ENCODE data around the gene TRAK1. TPM values are rescaled to one million over a fixed set of nuclear protein-coding genes. Genes with fewer than 3 reads are reported as not detected.

TRAK1 gene
- total and polyA plus RNA-seq, 7 experiments from 2014 or later, result 4.8 to 30.4 (median 13.9) TPM

DNA sequence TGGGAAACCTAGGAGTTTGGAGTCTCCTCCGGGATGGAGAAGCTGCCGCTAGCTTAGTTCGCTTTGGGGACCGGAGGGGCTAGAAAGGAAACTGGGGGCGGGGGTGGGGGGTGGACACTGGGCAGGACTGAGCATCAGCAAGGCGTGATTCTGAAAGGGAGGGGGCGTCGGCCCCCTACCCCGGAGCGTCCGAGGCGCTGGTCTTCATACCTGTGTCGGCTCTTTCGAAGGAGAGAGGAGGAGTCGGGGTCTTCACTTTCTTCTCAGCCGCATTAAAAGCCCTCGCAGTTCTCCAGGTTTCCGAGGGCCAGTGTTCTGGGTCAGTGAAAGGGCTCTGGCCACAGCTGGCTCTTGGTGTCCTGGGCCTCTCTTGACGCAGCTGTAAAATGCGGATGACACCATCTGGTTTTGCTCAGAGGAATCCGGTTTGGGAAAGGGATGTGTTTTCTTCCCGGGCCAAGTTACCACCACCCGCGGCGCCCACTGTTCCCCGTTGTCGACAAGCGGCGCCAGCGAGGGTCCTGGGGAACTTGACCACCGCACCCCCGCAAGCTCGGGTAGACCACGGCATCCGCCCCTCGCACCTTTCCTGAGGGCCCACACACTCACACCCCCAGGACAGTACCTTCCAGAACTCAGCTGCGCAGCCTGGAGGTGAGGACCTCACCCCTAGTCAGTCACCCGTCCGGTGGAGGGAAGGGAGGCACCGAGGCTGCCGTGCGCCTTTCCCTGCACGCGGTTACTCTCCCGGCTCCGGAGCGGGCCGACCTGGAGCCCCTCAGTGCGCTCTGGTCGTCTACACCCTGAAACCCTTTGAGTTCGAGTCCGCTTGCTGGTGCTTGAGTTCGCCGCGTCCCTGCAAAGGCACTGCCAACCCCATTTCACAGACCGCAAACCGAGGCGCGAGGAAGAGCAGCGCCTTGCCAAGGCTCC is 174.2 kb downstream of the TRAK1 start:
- Mint-ChIP-seq H3K27me3 (peaks cover 54 to 81% (median 76%) of the 10 kb centered on the region in 5 donors), H3K27ac (no peak overlapping the region), H3K36me3 (peaks cover 0 to 1% (median 0%) of the 10 kb centered on the region in 5 donors), H3K4me3 (peak overlapping the region in 3 of 10 donors; percentile 10 to 75 (median 56)), H3K9me3 (peaks cover 0 to 10% (median under 1%) of the 10 kb centered on the region in 11 donors), H3K4me1 (peaks cover 2 to 19% (median 13%) of the 10 kb centered on the region in 7 donors)
- peaks cover 0 to 7% of the 10 kb centered on the region in 2 donors for H3K4me1 ChIP-seq (ENCODE audit: control insufficient read depth in 2 of 2, insufficient read depth in 2 of 2, low read length in 2 of 2)
- H3K4me3 ChIP-seq (ENCODE audit: low read length), result no peak overlapping the region
- intact Hi-C loops (cut with micrococcal nuclease), result no loop called here
- H3K27me3 ChIP-seq (ENCODE audit: control insufficient read depth in 2 of 2, insufficient read depth in 2 of 2, low read length in 2 of 2), result peaks cover 0 to 15% of the 10 kb centered on the region in 2 donors
- ATAC-seq (no peak), DNase-seq (no peak)
- H3K9me3 ChIP-seq (ENCODE audit: control insufficient read depth in 2 of 3, low read length in 3 of 3), result no peaks in the 10 kb centered on the region
- H3K36me3 ChIP-seq (ENCODE audit: control insufficient read depth in 2 of 3, insufficient read depth in 3 of 3, low read length in 3 of 3), result no peaks in the 10 kb centered on the region
- no peak overlapping the region for H3K27ac ChIP-seq (ENCODE audit: low read depth, low read length)
- ChIA-PET CTCF (no interaction called here), POLR2A (no interaction called here)

DNA sequence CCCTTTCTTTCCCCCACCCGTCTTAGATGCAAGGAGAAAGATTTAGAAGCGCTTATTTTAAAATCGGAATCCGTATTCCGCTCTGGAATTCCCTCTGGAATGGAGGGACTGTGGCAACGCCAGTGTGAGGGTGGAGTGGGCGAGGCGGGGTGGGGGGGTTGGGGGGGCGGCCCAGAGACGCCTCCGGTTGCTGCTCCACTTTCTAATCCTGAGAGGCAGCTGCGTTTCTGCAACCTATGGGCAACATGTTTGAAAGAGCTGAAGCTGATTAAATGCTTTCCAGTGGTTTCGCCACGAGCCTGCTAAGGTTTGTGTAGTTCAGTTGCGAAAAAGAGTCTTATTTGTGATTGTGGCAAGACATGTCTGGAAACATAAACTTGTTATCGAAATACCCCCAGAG is 174.9 kb downstream of the TRAK1 start, which contains the start of gene CCK:
TSS of gene CCK (minus strand) at position 101 of the 400 bp plus-strand sequence. CDS start 2,555 bp downstream, outside the sequence.
- intact Hi-C loops (cut with micrococcal nuclease), result no loop called here
- no peak within 1 kb of the TSS for H3K4me3 ChIP-seq (ENCODE audit: low read length)
- ATAC-seq (no peak), DNase-seq (no peak)
- Mint-ChIP-seq H3K9me3 (peaks cover 0 to 18% (median 6%) of the 10 kb centered on the region in 11 donors), H3K4me1 (peaks cover 2 to 19% (median 13%) of the 10 kb centered on the region in 7 donors), H3K36me3 (peaks cover 0 to 7% (median 0%) of the 10 kb centered on the region in 5 donors), H3K4me3 (peak within 1 kb of the TSS in 3 of 10 donors; percentile 10 to 75 (median 27)), H3K27ac (peak within 1 kb of the TSS in 1 of 9 donors; percentile 48), H3K27me3 (peaks cover 52 to 82% (median 74%) of the 10 kb centered on the region in 5 donors)
- no peak within 1 kb of the TSS for H3K27ac ChIP-seq (ENCODE audit: low read depth, low read length)
- peaks cover 0 to 15% of the 10 kb centered on the region in 2 donors for H3K27me3 ChIP-seq (ENCODE audit: control insufficient read depth in 2 of 2, insufficient read depth in 2 of 2, low read length in 2 of 2)
- H3K36me3 ChIP-seq (ENCODE audit: control insufficient read depth in 2 of 3, insufficient read depth in 3 of 3, low read length in 3 of 3), result no peaks in the 10 kb centered on the region
- no peaks in the 10 kb centered on the region for H3K9me3 ChIP-seq (ENCODE audit: control insufficient read depth in 2 of 3, low read length in 3 of 3)
- H3K4me1 ChIP-seq (ENCODE audit: control insufficient read depth in 2 of 2, insufficient read depth in 2 of 2, low read length in 2 of 2), result peaks cover 0 to 7% of the 10 kb centered on the region in 2 donors
- CTCF ChIA-PET, result no interaction called here
- POLR2A ChIA-PET, result no interaction called here

DNA sequence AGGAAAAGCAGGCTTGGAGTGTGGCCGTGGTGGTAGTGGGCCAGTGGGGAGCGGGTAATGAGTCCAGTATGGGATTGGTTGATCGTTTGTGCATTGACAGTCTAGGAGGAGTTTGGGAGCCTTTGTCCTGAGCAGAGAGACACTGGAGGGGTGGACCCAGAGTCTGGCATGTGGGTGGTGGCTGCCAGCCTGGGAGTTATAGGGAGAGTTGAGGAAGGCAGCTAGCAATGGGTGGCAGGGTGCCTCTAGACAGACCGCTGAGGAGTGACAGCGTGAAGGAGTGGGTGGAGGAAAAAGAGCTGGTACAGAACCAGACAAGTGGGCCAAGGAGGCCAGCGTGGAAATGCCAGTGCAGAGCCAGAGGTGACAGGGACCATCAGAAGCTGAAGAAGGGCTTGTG is 176.7 kb downstream of the TRAK1 start:
- ATAC-seq (no peak), DNase-seq (no peak)
- Mint-ChIP-seq H3K4me3 (no peak overlapping the region), H3K36me3 (peaks cover 0 to 12% (median 0%) of the 10 kb centered on the region in 5 donors), H3K27me3 (peaks cover 36 to 64% (median 61%) of the 10 kb centered on the region in 5 donors), H3K27ac (no peak overlapping the region), H3K4me1 (peaks cover 2 to 18% (median 13%) of the 10 kb centered on the region in 7 donors), H3K9me3 (peaks cover 0 to 33% (median 9%) of the 10 kb centered on the region in 11 donors)
- H3K4me1 ChIP-seq (ENCODE audit: control insufficient read depth in 2 of 2, insufficient read depth in 2 of 2, low read length in 2 of 2), result peaks cover 0 to 7% of the 10 kb centered on the region in 2 donors
- intact Hi-C loops (cut with micrococcal nuclease), result no loop called here
- H3K4me3 ChIP-seq (ENCODE audit: low read length), result no peak overlapping the region
- H3K9me3 ChIP-seq (ENCODE audit: control insufficient read depth in 2 of 3, low read length in 3 of 3), result no peaks in the 10 kb centered on the region
- no peak overlapping the region for H3K27ac ChIP-seq (ENCODE audit: low read depth, low read length)
- H3K36me3 ChIP-seq (ENCODE audit: control insufficient read depth in 2 of 3, insufficient read depth in 3 of 3, low read length in 3 of 3), result no peaks in the 10 kb centered on the region
- CTCF ChIA-PET, result interaction anchor here (0.5 to 0.6 kb wide), 2 partner anchors 178 to 234 kb away, joined by 3 read pairs; no protein-coding TSS in a partner anchor
- H3K27me3 ChIP-seq (ENCODE audit: control insufficient read depth in 2 of 2, insufficient read depth in 2 of 2, low read length in 2 of 2), result peaks cover 0 to 11% of the 10 kb centered on the region in 2 donors
- POLR2A ChIA-PET, result no interaction called here

GRCh38 chr3:42269647-42270046 is 178.5 kb downstream of the TRAK1 start:
- H3K36me3 Mint-ChIP-seq, result peaks cover 0 to 12% (median 0%) of the 10 kb centered on the region in 5 donors
- peaks cover 0 to 1% (median under 1%) of the 10 kb centered on the region in 7 donors for H3K4me1 Mint-ChIP-seq
- H3K4me3 ChIP-seq (ENCODE audit: low read length), result no peak overlapping the region
- intact Hi-C loops (cut with micrococcal nuclease), result no loop called here
- no peak for ATAC-seq
- peaks cover 23 to 50% (median 45%) of the 10 kb centered on the region in 5 donors for H3K27me3 Mint-ChIP-seq
- no peak for DNase-seq
- POLR2A ChIA-PET, result interaction anchor here (0.9 kb wide), 1 partner anchor 1476 kb away, joined by 3 read pairs; no protein-coding TSS in a partner anchor
- H3K9me3 Mint-ChIP-seq, result peaks cover 0 to 33% (median 9%) of the 10 kb centered on the region in 11 donors
- no peak overlapping the region for H3K27ac Mint-ChIP-seq
- CTCF ChIA-PET, result no interaction called here
- H3K9me3 ChIP-seq (ENCODE audit: control insufficient read depth in 2 of 3, low read length in 3 of 3), result no peaks in the 10 kb centered on the region
- H3K27ac ChIP-seq (ENCODE audit: low read depth, low read length), result no peak overlapping the region
- H3K4me1 ChIP-seq (ENCODE audit: control insufficient read depth in 2 of 2, insufficient read depth in 2 of 2, low read length in 2 of 2), result peaks cover 0 to 4% of the 10 kb centered on the region in 2 donors
- H3K27me3 ChIP-seq (ENCODE audit: control insufficient read depth in 2 of 2, insufficient read depth in 2 of 2, low read length in 2 of 2), result peaks cover 0 to 3% of the 10 kb centered on the region in 2 donors
- no peak overlapping the region for H3K4me3 Mint-ChIP-seq
- no peaks in the 10 kb centered on the region for H3K36me3 ChIP-seq (ENCODE audit: control insufficient read depth in 2 of 3, insufficient read depth in 3 of 3, low read length in 3 of 3)

DNA sequence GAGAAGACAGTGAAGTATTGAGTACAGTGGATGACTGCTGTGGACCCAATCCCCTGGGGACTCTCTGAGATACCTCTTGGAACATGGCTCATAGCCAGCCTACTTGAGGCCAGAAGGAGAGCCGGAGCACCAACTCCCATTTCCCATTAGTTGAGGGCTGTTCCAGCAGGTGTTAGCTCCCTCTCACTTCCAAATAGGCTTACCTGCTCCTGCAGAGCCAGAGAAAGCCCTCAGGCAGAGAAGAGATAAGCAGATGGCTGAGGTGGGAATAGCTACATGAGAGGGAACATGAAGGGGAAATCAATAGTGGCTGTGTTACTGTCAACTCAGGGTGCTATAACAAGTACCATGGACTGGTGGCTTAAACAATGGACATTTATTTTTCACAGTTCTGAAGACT is 179.4 kb downstream of the TRAK1 start:
- no peak overlapping the region for H3K4me3 ChIP-seq (ENCODE audit: low read length)
- ATAC-seq (no peak), DNase-seq (no peak)
- H3K9me3 Mint-ChIP-seq, result peaks cover 2 to 33% (median 15%) of the 10 kb centered on the region in 11 donors
- no peaks in the 10 kb centered on the region for H3K4me1 ChIP-seq (ENCODE audit: control insufficient read depth in 2 of 2, insufficient read depth in 2 of 2, low read length in 2 of 2)
- intact Hi-C loops (cut with micrococcal nuclease), result no loop called here
- no peak overlapping the region for H3K27ac Mint-ChIP-seq
- ChIA-PET CTCF (no interaction called here), POLR2A (interaction anchor here (0.9 kb wide), 1 partner anchor 1476 kb away, joined by 3 read pairs; no protein-coding TSS in a partner anchor)
- H3K27me3 Mint-ChIP-seq, result peaks cover 22 to 46% (median 38%) of the 10 kb centered on the region in 5 donors
- H3K36me3 ChIP-seq (ENCODE audit: control insufficient read depth in 2 of 3, insufficient read depth in 3 of 3, low read length in 3 of 3), result no peaks in the 10 kb centered on the region
- H3K27ac ChIP-seq (ENCODE audit: low read depth, low read length), result no peak overlapping the region
- H3K27me3 ChIP-seq (ENCODE audit: control insufficient read depth in 2 of 2, insufficient read depth in 2 of 2, low read length in 2 of 2), result no peaks in the 10 kb centered on the region
- peaks cover 0 to 12% (median 0%) of the 10 kb centered on the region in 5 donors for H3K36me3 Mint-ChIP-seq
- H3K4me3 Mint-ChIP-seq, result no peak overlapping the region
- no peaks in the 10 kb centered on the region for H3K9me3 ChIP-seq (ENCODE audit: control insufficient read depth in 2 of 3, low read length in 3 of 3)
- H3K4me1 Mint-ChIP-seq, result no peaks in the 10 kb centered on the region

DNA sequence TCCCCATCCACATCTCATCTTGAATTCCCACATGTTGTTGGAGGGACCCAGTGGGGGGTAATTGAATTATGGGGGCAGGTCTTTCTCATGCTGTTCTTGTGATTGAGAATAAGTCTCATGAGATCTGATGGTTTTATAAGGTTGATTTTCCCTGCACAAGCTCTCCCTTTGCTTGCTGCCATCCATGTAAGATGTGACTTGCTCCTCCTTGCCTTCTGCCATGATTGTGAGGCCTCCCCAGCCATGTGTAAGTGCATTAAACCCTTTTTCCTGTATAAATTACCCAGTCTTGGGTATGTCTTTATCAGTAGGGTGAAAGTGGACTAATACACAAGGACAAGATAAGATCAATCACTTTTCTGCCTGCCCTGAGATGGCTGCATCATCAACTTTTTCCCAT is 180.6 kb downstream of the TRAK1 start:
- Mint-ChIP-seq H3K36me3 (peaks cover 0 to 12% (median 0%) of the 10 kb centered on the region in 5 donors), H3K27ac (no peak overlapping the region), H3K4me1 (no peaks in the 10 kb centered on the region), H3K4me3 (no peak overlapping the region), H3K9me3 (peaks cover 2 to 33% (median 15%) of the 10 kb centered on the region in 11 donors), H3K27me3 (peaks cover 18 to 39% (median 29%) of the 10 kb centered on the region in 5 donors)
- Histone ChIP-seq H3K4me1 (ENCODE audit: control insufficient read depth in 2 of 2, insufficient read depth in 2 of 2, low read length in 2 of 2) (no peaks in the 10 kb centered on the region), H3K9me3 (ENCODE audit: control insufficient read depth in 2 of 3, low read length in 3 of 3) (no peaks in the 10 kb centered on the region), H3K4me3 (ENCODE audit: low read length) (no peak overlapping the region), H3K27ac (ENCODE audit: low read depth, low read length) (no peak overlapping the region), H3K36me3 (ENCODE audit: control insufficient read depth in 2 of 3, insufficient read depth in 3 of 3, low read length in 3 of 3) (no peaks in the 10 kb centered on the region), H3K27me3 (ENCODE audit: control insufficient read depth in 2 of 2, insufficient read depth in 2 of 2, low read length in 2 of 2) (no peaks in the 10 kb centered on the region)
- no peak for DNase-seq
- no peak for ATAC-seq
- ChIA-PET POLR2A (no interaction called here), CTCF (no interaction called here)
- intact Hi-C loops (cut with micrococcal nuclease), result no loop called here

Data from naive thymus-derived CD4-positive, alpha-beta T cell (primary cell).